ENCODE results near the gene MED6. TPM values are rescaled to one million over a fixed set of nuclear protein-coding genes. Genes with fewer than 3 reads are reported as not detected.

The MED6 gene
- total RNA-seq = 10 to 100 TPM; 36.7 to 55.7 (median 43.1) TPM
- polyA plus RNA-seq = 10 to 100 TPM; 15.2 to 19.4 (median 18.9) TPM
- long read RNA-seq, donor 1, partial matches to known transcripts = 0 of 2 reads
- long read RNA-seq, donor 1, other reads (novel, unspliced or antisense) = 0 of 2 reads
- long read RNA-seq, donor 2, transcript MED6-201 (8 exons, 1,995 nt) = major isoform, 5 of 6 reads
- long read RNA-seq, donor 2, partial matches to known transcripts = 0 of 6 reads
- long read RNA-seq, donor 2, other reads (novel, unspliced or antisense) = 0 of 6 reads

- peaks cover 11 to 51% (median 30%) of the 10 kb centered on the region in 6 donors for H3K4me1 ChIP-seq
- intact Hi-C loops (cut with DNase I; ENCODE audit: low total_unique reads) = no loop called here
- peaks cover 0 to 11% (median 0%) of the 10 kb centered on the region in 7 donors for H3K27me3 ChIP-seq (replicated peaks in 1 of 7)
- peak; percentile 97 for DNase-seq
- 0 to 2% (median 2%) methylated on average over 41 to 43 of the region's 43 CpGs for WGBS, 5 donors
- peak within 1 kb of the TSS; percentile 68 to 85 (median 76) for H3K27ac ChIP-seq
- no peaks in the 10 kb centered on the region for H3K9me3 ChIP-seq
- peaks cover 0 to 22% (median 13%) of the 10 kb centered on the region in 6 donors for H3K36me3 ChIP-seq
- TF ChIP-seq POLR2A (IDR thresholded peaks at IDR 0.05) = no peak
- TF ChIP-seq POLR2AphosphoS5 (IDR thresholded peaks at IDR 0.05) = peak in 2 of 3 donors; percentile 73 to 88
- no peak for TF ChIP-seq CTCF (IDR thresholded peaks at IDR 0.05 in 8 of 11, conservative IDR thresholded peaks at IDR 0.05 in 3 of 11)
- peak within 1 kb of the TSS; percentile 68 to 95 (median 78) for H3K4me3 ChIP-seq
Observed at GRCh38 chr14:70600382-70601157, at the start of gene MED6. MED6 (minus strand) TSS chr14:70600655; CDS start chr14:70600637, 18 bp downstream.

GRCh38 chr14:70649803-70650202 lies 49.3 kb upstream of the MED6 start:
- intact Hi-C loops (cut with DNase I; ENCODE audit: low total_unique reads) = no loop called here
- Histone ChIP-seq H3K4me3 (no peak overlapping the region), H3K4me1 (peaks cover 10 to 82% (median 50%) of the 10 kb centered on the region in 6 donors), H3K27me3 (replicated peaks in 1 of 7) (no peaks in the 10 kb centered on the region), H3K36me3 (peaks cover 0 to 28% (median 0%) of the 10 kb centered on the region in 6 donors), H3K9me3 (no peaks in the 10 kb centered on the region), H3K27ac (no peak overlapping the region)
- 90 to 93% (median 91%) methylated on average over 4 of the region's 4 CpGs for WGBS, 5 donors
- no peak for DNase-seq
- TF ChIP-seq POLR2AphosphoS5 (IDR thresholded peaks at IDR 0.05) = no peak
- TF ChIP-seq CTCF (IDR thresholded peaks at IDR 0.05 in 8 of 11, conservative IDR thresholded peaks at IDR 0.05 in 3 of 11) = no peak
- TF ChIP-seq POLR2A (IDR thresholded peaks at IDR 0.05) = no peak

GRCh38 chr14:70648346-70648745 lies 47.9 kb upstream of the MED6 start:
- H3K27me3 ChIP-seq (replicated peaks in 1 of 7) = peaks cover 0 to 6% (median 0%) of the 10 kb centered on the region in 7 donors
- no peak for TF ChIP-seq CTCF (IDR thresholded peaks at IDR 0.05 in 8 of 11, conservative IDR thresholded peaks at IDR 0.05 in 3 of 11)
- peaks cover 0 to 28% (median 0%) of the 10 kb centered on the region in 6 donors for H3K36me3 ChIP-seq
- intact Hi-C loops (cut with DNase I; ENCODE audit: low total_unique reads) = no loop called here
- no peak overlapping the region for H3K4me3 ChIP-seq
- no peaks in the 10 kb centered on the region for H3K9me3 ChIP-seq
- no peak for DNase-seq
- H3K4me1 ChIP-seq = peaks cover 10 to 82% (median 51%) of the 10 kb centered on the region in 6 donors
- peak overlapping the region in 2 of 8 donors; percentile 2 to 48 for H3K27ac ChIP-seq

- intact Hi-C loops (cut with DNase I; ENCODE audit: low total_unique reads) = no loop called here
- no peak for DNase-seq
- no peak for TF ChIP-seq POLR2A (IDR thresholded peaks at IDR 0.05)
- TF ChIP-seq POLR2AphosphoS5 (IDR thresholded peaks at IDR 0.05) = no peak
- TF ChIP-seq CTCF (IDR thresholded peaks at IDR 0.05 in 8 of 11, conservative IDR thresholded peaks at IDR 0.05 in 3 of 11) = no peak
- Histone ChIP-seq H3K9me3 (no peaks in the 10 kb centered on the region), H3K4me3 (no peak overlapping the region), H3K27me3 (replicated peaks in 1 of 7) (peaks cover 0 to 22% (median 0%) of the 10 kb centered on the region in 7 donors), H3K27ac (peak overlapping the region in 3 of 8 donors; percentile 16 to 96 (median 18)), H3K36me3 (peaks cover 0 to 16% (median 0%) of the 10 kb centered on the region in 6 donors), H3K4me1 (peaks cover 10 to 78% (median 53%) of the 10 kb centered on the region in 6 donors)
- 69 to 81% (median 74%) methylated on average over 2 of the region's 2 CpGs for WGBS, 5 donors
Observed at GRCh38 chr14:70646705-70647104, 46.2 kb upstream of the MED6 start.

All from spleen (tissue), 13 donors.